ENCODE results near the gene HPSE2. TPM values are rescaled to one million over a fixed set of nuclear protein-coding genes. Genes with fewer than 3 reads are reported as not detected.

HPSE2 gene
- total RNA-seq, 4 donors from 2014 or later = not detected

DNA sequence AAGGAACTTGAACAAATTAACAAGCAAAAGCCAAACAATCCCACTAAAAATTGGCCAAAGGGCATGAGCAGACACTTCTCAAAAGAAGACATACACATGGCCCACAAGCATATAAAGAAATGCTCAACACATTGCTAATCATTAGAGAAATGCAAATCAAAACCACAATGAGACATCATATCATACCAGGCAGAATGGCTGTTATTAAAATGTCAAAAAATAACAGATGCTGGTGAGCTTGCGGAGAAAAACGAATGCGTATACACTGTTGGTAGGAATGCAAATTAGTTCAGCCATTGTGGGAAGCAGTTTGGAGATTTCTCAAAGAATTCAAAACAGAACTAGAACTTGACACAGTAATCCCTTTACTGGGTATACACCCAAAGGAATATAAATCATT lies 477.2 kb downstream of the HPSE2 start:
- WGBS, 2 donors = 59 to 62% methylated on average over 3 of the region's 3 CpGs
- no peaks in the 10 kb centered on the region for H3K4me1 ChIP-seq
- intact Hi-C loops (cut with DNase I) = no loop called here
- H3K27me3 ChIP-seq = no peaks in the 10 kb centered on the region
- DNase-seq = no peak
- no peak for TF ChIP-seq POLR2A (IDR thresholded peaks at IDR 0.05)
- TF ChIP-seq, protein P1, sequence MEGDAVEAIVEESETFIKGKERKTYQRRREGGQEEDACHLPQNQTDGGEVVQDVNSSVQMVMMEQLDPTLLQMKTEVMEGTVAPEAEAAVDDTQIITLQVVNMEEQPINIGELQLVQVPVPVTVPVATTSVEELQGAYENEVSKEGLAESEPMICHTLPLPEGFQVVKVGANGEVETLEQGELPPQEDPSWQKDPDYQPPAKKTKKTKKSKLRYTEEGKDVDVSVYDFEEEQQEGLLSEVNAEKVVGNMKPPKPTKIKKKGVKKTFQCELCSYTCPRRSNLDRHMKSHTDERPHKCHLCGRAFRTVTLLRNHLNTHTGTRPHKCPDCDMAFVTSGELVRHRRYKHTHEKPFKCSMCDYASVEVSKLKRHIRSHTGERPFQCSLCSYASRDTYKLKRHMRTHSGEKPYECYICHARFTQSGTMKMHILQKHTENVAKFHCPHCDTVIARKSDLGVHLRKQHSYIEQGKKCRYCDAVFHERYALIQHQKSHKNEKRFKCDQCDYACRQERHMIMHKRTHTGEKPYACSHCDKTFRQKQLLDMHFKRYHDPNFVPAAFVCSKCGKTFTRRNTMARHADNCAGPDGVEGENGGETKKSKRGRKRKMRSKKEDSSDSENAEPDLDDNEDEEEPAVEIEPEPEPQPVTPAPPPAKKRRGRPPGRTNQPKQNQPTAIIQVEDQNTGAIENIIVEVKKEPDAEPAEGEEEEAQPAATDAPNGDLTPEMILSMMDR (IDR thresholded peaks at IDR 0.05) = no peak
- no peaks in the 10 kb centered on the region for H3K9me3 ChIP-seq
- H3K27ac ChIP-seq = no peak overlapping the region
- no peak overlapping the region for H3K4me3 ChIP-seq (replicated peaks in 1 of 3)
- H3K36me3 ChIP-seq = no peaks in the 10 kb centered on the region

GRCh38 chr10:98748298-98748697 lies 487.4 kb downstream of the HPSE2 start:
- WGBS, 2 donors = 39 to 43% methylated on average over 1 of the region's 1 CpG
- Histone ChIP-seq H3K27ac (no peak overlapping the region), H3K4me1 (no peaks in the 10 kb centered on the region), H3K4me3 (replicated peaks in 1 of 3) (no peak overlapping the region), H3K36me3 (no peaks in the 10 kb centered on the region), H3K9me3 (no peaks in the 10 kb centered on the region), H3K27me3 (no peaks in the 10 kb centered on the region)
- intact Hi-C loops (cut with DNase I) = no loop called here
- no peak for DNase-seq
- TF ChIP-seq, protein P1 (IDR thresholded peaks at IDR 0.05) = peak in 2 of 6 experiments; percentile 8 to 17
- TF ChIP-seq POLR2A (IDR thresholded peaks at IDR 0.05) = no peak

GRCh38 chr10:98745645-98746044 lies 490.0 kb downstream of the HPSE2 start:
- TF ChIP-seq, protein P1 (IDR thresholded peaks at IDR 0.05) = no peak
- no peak for TF ChIP-seq POLR2A (IDR thresholded peaks at IDR 0.05)
- DNase-seq = no peak
- Histone ChIP-seq H3K36me3 (no peaks in the 10 kb centered on the region), H3K4me1 (no peaks in the 10 kb centered on the region), H3K27me3 (no peaks in the 10 kb centered on the region), H3K4me3 (replicated peaks in 1 of 3) (no peak overlapping the region), H3K27ac (no peak overlapping the region), H3K9me3 (no peaks in the 10 kb centered on the region)
- intact Hi-C loops (cut with DNase I) = no loop called here
- 97 to 99% methylated on average over 2 of the region's 2 CpGs for WGBS, 2 donors

DNA sequence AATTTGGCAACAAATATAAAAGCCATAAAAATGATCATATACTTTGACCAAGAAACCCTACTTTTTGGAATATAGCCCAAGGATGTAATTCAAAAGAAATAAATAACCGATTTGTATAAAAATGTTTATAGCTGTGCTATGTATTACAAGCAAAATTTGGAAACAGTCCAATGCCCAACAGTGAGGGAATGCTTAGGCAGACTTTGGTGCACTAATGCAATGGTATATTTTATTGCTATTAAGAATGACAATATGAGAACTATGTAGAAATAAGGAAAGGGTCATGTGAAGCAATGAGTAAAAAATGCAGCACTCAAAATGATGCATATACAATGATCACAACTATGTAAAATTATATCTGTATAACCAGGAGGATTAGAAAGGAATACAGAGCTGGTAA lies 515.1 kb downstream of the HPSE2 start:
- no peak overlapping the region for H3K4me3 ChIP-seq (replicated peaks in 1 of 3)
- no peak for DNase-seq
- no peak for TF ChIP-seq POLR2A (IDR thresholded peaks at IDR 0.05)
- TF ChIP-seq, protein P1 (IDR thresholded peaks at IDR 0.05) = no peak
- H3K9me3 ChIP-seq = no peaks in the 10 kb centered on the region
- H3K4me1 ChIP-seq = no peaks in the 10 kb centered on the region
- H3K36me3 ChIP-seq = no peaks in the 10 kb centered on the region
- intact Hi-C loops (cut with DNase I) = no loop called here
- WGBS, 2 donors = 89% methylated on average over 1 of the region's 1 CpG
- H3K27ac ChIP-seq = no peak overlapping the region
- H3K27me3 ChIP-seq = no peaks in the 10 kb centered on the region

- no peaks in the 10 kb centered on the region for H3K36me3 ChIP-seq
- H3K4me3 ChIP-seq (replicated peaks in 1 of 3) = no peak overlapping the region
- intact Hi-C loops (cut with DNase I) = no loop called here
- no peak for DNase-seq
- H3K9me3 ChIP-seq = no peaks in the 10 kb centered on the region
- H3K27me3 ChIP-seq = no peaks in the 10 kb centered on the region
- H3K27ac ChIP-seq = no peak overlapping the region
- 86 to 87% methylated on average over 1 of the region's 1 CpG for WGBS, 2 donors
- no peaks in the 10 kb centered on the region for H3K4me1 ChIP-seq
- TF ChIP-seq, protein P1 (IDR thresholded peaks at IDR 0.05) = no peak
- TF ChIP-seq POLR2A (IDR thresholded peaks at IDR 0.05) = no peak
Observed at GRCh38 chr10:98713586-98713985, 522.1 kb downstream of the HPSE2 start.
